NOMO-1 (cell line): ENCODE data around the gene SRSF2.
A peak's percentile ranks its signal among the peaks of the same experiment; 100 is the strongest.
"Not testable (repeated sequence)": the region's sequence is repeated elsewhere in the genome, so short reads cannot be mapped to it uniquely, and the experiment has no call there.

Experiments used
- DNase-seq, 2 experiments: peaks; one replicate each; lab custom pipeline; 2025; ENCODE audit not compliant: unreplicated experiment in 2 of 2; lab: John Stamatoyannopoulos, UW

The SRSF2 gene

DNA sequence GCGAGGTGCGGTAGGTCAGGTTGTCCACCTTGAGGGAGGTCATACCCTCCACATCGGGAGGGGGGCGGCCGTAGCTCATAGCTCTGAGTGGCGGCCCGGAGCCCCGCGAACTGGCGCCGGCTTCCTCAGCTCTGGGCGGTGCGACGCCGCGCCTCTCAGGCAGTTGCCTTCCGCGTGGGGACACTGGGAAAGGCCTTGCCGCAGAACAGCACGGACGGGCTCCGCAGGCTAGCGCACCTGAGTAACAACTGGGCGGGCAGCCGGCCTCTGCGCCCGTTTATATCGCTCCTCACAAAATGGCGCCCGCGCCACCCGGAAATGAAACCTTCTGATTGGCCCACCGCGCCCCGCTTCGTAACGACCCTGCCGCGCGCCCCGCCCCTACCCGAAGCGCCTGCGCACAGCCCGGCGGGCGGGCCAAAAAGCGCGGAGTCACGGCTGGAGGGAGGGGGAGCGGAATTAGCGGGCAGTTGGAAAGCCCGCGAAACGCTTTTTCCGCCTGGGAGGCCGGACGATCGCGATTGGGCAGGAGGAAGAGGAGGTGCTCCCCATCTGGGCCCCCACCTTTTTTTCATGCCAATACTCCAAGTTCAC, at the start of gene SRSF2:
TSS of gene SRSF2 (minus strand) at position 250 of the 594 bp plus-strand sequence. CDS start at position 79, 171 bp downstream.
- DNase-seq, result peak; percentile 99

GRCh38 chr17:76784926-76785325, 47.8 kb upstream of the SRSF2 start:
- DNase-seq, result no peak

DNA sequence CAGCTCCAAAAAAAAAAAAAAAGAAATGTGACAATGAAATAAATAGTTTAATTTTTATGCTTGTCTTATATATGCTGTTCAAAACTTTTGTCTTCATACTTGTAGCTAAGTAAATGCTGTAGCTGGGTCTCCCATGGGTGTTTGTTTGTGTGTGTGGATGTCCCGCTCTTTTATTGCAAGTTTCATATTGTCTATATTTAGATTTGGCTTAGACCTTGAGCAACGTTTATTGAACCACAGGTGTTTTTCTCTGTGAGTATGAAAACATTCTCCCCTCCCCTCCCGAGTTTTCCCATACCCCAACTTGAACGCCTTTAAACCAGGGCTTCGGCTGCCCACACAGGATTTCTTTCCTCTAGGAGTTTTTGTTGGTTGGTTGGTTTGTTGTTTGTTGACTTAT, 46.0 kb upstream of the SRSF2 start:
- DNase-seq, result no peak

DNA sequence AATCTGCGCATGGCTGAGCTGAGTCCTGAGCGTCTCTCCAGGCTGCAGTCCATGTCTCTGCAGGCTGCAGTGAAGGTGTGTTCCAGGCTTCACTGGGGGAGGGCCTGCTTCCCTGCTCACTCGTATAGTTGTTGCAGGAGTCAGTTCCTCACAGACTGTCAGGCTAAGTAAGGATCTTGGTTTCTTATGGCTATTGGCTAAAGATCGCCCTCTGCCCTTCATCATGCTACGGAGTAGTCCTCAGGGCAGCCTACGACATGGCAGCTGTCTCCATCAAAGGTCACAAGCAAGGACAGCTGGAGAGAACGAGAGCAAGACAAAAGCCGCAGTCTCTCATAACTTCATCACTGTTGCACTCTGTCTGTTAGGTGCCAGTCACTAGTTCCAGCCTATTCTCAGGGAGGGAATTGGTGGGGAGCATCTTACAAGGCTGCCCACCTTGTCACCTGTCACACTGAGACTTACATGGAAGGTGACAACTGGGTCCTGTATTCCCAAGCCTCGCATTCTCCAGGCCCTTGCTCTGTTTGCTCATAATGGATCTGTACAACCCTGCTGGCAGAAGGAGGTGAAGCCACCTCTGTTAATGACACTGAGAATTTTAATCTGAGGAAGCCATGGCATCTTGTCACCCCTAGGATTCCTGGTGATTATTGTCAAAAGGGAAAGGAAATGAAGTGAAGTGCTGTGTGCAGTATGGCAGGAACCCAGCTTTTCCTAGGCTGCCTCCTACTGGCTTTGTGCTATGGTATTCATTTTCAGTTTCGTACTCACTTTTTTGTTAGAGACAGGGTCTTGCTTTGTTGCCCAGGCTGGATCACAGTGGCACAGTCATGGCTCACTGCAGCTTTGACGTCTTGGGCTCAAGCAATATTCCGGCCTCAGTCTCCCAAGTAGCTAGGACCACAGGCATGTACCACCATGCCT, 44.2 kb upstream of the SRSF2 start:
- no peak for DNase-seq

GRCh38 chr17:76775021-76775600, 38.0 kb upstream of the SRSF2 start:
- no peak for DNase-seq

DNA sequence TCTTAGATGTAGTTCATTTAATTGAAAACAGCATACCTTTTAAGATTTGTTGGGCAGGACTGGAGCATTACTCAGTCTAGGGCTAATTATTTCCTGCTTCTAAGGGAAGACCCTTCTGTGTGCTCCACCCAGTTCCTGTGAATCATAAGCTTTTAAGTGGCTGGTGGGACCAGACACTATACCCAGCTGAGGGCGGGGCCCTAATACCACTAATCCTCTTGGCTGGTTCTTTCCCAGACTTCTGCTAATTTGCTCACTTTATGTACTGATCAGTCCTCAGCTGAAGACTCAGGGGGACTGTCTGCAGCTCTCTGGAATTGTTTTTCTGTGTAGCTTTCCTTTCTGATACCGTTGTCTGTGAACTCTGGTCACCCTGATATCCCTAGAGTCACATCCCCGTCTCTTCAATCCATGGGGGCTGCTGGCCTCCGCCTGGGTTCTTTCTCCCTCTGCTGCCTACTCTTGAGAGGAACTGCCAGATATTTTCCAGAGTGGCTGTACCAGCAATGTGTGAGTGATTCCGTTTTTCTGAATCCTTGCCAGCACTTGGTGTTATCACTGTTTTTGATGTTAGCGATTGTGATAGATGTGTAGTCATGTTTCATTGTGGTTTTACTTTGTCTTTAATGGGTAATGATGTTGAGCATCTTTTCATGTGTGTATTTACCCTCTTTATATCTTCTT, 35.9 kb upstream of the SRSF2 start:
- DNase-seq, result peak; percentile 59 to 77

- DNase-seq, result no peak
Measured at GRCh38 chr17:76758570-76758969, 21.4 kb upstream of the SRSF2 start.

GRCh38 chr17:76757256-76757655, 20.1 kb upstream of the SRSF2 start:
- DNase-seq, result no peak

- no peak for DNase-seq
Measured at GRCh38 chr17:76755285-76755684, 18.2 kb upstream of the SRSF2 start.

DNA sequence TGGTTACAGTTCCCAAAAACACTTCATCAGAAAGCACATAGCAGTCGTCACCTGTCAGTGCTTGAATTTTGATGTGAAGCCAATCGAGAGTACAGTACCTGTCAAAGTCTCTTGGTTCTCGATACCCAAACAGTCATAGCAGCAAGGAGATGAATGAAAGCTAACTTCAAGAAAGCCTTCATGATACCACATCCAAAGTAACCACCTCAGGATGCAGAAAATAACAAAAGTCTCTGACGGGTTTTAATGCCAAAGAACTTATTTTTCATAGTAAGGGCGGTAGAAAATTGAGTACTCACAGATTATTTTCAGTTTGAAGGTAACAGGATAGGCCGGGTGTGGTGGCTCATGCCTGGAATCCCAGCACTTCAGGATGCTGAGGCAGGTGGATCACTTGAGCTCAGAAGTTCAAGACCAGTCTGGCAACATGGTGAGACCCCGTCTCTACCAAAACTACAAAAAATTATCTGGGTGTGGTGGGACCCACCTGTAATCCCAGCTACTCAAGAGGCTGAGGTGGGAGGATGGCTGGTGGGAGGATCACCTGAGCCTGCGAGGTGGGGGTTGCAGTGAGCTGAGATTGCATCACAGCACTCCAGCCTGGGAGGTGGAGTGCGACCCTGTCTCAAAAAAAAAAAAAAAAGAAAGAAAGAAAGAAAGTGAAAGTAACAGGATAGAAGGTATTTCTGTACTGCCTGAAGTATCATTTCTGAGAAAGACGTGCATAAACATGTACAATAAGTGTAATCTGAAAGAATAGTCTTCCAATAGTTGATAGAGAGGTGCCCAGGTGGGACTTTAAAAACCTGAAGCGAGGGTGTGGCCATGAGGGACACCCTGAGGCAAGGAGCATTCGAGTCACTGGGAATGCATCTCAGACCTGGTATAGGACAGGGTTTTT, 16.2 kb upstream of the SRSF2 start:
- DNase-seq, result no peak

DNA sequence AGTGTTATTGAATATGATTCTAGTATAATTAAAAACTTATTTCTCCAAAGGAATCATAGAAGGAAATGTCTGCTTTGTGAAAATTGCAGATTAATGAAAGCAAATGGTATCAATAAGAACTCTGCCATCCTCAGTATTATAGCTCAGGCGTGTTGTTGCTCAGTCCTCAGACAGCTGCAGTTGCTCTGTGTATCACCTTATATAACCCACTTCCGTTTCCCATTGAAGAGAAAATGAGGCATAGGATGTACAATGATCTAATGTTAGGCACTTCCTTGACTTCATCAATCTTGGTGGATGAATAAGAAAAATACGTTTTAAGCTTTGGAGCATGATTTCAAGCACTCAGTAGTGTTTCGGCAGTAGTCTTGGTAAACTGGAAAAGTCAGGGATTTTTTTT, 14.9 kb upstream of the SRSF2 start:
- no peak for DNase-seq

- DNase-seq, result no peak
Measured at GRCh38 chr17:76751416-76751993, 14.4 kb upstream of the SRSF2 start.

- no peak for DNase-seq
Measured at GRCh38 chr17:76748657-76749056, 11.5 kb upstream of the SRSF2 start.

DNA sequence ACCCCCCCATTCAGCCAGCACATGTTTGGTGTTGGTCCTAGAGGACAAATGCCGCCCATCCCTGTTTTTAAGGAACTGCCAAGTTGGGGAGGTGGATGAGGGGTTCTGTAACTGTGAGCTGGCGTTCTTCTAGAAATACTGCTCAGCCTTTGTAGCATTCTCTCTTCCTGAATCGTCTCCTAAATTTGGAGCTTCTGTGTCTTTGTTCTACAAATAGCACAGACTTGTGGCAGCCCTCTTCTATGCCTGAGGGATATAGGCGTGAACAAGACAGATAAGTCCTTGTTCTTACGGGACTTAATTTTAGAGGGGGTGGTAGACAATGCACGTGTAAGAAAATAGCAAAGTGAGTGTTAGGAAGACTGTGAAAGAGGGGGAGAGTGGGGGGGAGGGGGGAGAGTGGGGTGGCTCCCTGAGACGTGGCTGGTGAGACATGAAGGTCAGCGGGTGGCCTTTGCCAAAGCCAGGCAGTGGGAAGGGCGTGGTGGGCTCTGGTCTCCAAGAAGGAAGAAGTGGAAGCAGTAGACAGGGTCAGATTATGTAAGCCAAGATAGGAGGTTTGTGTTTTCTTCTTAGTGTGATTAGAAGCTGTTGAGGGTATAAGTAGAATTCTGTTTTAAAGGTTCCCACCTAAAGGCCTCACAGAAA, 10.7 kb upstream of the SRSF2 start:
- DNase-seq, result no peak

DNA sequence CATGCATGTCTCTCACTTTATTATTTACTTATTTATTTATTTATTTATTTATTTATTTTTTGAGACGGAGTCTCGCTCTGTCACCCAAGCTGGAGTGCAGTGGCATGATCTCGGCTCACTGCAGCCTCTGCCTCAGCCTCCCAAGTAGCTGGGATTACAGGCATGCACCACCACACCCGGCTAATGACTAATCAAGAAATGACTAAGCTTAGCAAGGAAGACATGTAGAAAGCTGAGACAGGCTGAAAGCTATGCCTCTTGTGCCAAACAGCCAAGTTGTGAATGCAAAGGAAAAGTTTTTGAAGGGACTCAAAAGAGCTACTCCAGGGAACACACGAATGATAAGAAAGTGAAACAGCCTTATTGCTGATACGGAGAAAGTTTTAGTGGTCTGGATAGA, 8.7 kb upstream of the SRSF2 start:
- DNase-seq, result not testable (repeated sequence)

GRCh38 chr17:76744747-76745146, 7.6 kb upstream of the SRSF2 start:
- no peak for DNase-seq

DNA sequence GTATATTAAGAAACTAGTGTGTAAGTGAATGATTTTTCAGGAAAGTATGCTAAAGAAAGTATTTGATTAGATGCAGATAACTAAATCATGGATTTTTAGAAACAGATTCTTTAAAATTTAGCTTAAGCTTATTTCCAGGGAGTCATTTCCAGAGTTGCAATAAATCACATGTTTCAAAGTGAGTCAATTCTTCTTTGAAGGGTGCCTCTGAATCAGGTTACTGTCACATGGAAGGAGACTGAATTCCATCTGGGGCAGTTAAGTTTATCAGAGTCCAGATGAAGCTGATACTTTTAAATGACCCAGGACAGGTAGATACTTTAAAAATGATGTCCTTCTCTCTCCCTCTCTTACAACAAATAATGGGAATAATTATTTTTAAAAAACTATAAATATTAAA, 5.8 kb upstream of the SRSF2 start:
- DNase-seq, result no peak

- DNase-seq, result no peak
Measured at GRCh38 chr17:76740329-76741118, 3.4 kb upstream of the SRSF2 start.
